ENCODE data around the gene JARID2.

The JARID2 gene

GRCh38 chr6:15346315-15346714 is 100.4 kb downstream of the JARID2 start:
- CTCF ChIA-PET: interaction anchor here (0.6 kb wide), 1 partner anchor 9 kb away, joined by 3 read pairs; no protein-coding TSS in a partner anchor
- no peak for DNase-seq (ENCODE audit: low spot score)

GRCh38 chr6:15348528-15348927 is 102.7 kb downstream of the JARID2 start:
- H3K27ac ChIP-seq: no peak overlapping the region
- POLR2A ChIA-PET (ENCODE audit: low non-redundant PET): no interaction called here
- TF ChIP-seq CTCF (conservative IDR thresholded peaks at IDR 0.05; ENCODE audit: low read depth): no peak
- CTCF ChIA-PET: interaction anchor here (0.5 to 0.6 kb wide), 2 partner anchors 25 to 1135 kb away, joined by 3 read pairs; no protein-coding TSS in a partner anchor
- no peak for DNase-seq (ENCODE audit: low spot score)

More at GRCh38 chr6:15346315-15346714, 100.4 kb downstream of the JARID2 start:
- H3K27ac ChIP-seq: no peak overlapping the region
- TF ChIP-seq CTCF (conservative IDR thresholded peaks at IDR 0.05; ENCODE audit: low read depth): no peak
- POLR2A ChIA-PET (ENCODE audit: low non-redundant PET): no interaction called here

GRCh38 chr6:15349379-15349778 is 103.5 kb downstream of the JARID2 start:
- no peak overlapping the region for H3K27ac ChIP-seq
- no peak for TF ChIP-seq CTCF (conservative IDR thresholded peaks at IDR 0.05; ENCODE audit: low read depth)
- ChIA-PET POLR2A (ENCODE audit: low non-redundant PET) (no interaction called here), CTCF (interaction anchor here (0.6 kb wide), 1 partner anchor 756 kb away, joined by 3 read pairs; no protein-coding TSS in a partner anchor)
- no peak for DNase-seq (ENCODE audit: low spot score)

GRCh38 chr6:15350386-15351083 is 104.7 kb downstream of the JARID2 start:
- no peak for TF ChIP-seq CTCF (conservative IDR thresholded peaks at IDR 0.05; ENCODE audit: low read depth)
- no peak overlapping the region for H3K27ac ChIP-seq
- CTCF ChIA-PET: interaction anchor here (0.8 kb wide), 1 partner anchor 930 kb away, joined by 5 read pairs; no protein-coding TSS in a partner anchor
- POLR2A ChIA-PET (ENCODE audit: low non-redundant PET): no interaction called here
- DNase-seq (ENCODE audit: low spot score): no peak

GRCh38 chr6:15351631-15352030 is 105.8 kb downstream of the JARID2 start:
- ChIA-PET CTCF (interaction anchor here (0.6 to 0.8 kb wide), 3 partner anchors 30 to 1265 kb away, joined by 4 to 6 read pairs (median 5); no protein-coding TSS in a partner anchor), POLR2A (ENCODE audit: low non-redundant PET) (no interaction called here)
- DNase-seq (ENCODE audit: low spot score): no peak

GRCh38 chr6:15352220-15352619 is 106.4 kb downstream of the JARID2 start:
- H3K27ac ChIP-seq: no peak overlapping the region
- POLR2A ChIA-PET (ENCODE audit: low non-redundant PET): no interaction called here

More at GRCh38 chr6:15351631-15352030, 105.8 kb downstream of the JARID2 start:
- no peak for TF ChIP-seq CTCF (conservative IDR thresholded peaks at IDR 0.05; ENCODE audit: low read depth)
- H3K27ac ChIP-seq: no peak overlapping the region; the same call in 1 of the 2 replicates

More at GRCh38 chr6:15352220-15352619, 106.4 kb downstream of the JARID2 start:
- no peak for TF ChIP-seq CTCF (conservative IDR thresholded peaks at IDR 0.05; ENCODE audit: low read depth)
- CTCF ChIA-PET: interaction anchor here (0.6 to 0.7 kb wide), 2 partner anchors 30 to 1265 kb away, joined by 4 to 6 read pairs; no protein-coding TSS in a partner anchor
- DNase-seq (ENCODE audit: low spot score): no peak

All from RWPE1 (cell line).